ENCODE results near the gene NDUFS2.

Gene NDUFS2

GRCh38 chr1:161196111-161196510, 6.1 kb upstream of the NDUFS2 start:
- no peak for DNase-seq (ENCODE audit: low spot score)

DNA sequence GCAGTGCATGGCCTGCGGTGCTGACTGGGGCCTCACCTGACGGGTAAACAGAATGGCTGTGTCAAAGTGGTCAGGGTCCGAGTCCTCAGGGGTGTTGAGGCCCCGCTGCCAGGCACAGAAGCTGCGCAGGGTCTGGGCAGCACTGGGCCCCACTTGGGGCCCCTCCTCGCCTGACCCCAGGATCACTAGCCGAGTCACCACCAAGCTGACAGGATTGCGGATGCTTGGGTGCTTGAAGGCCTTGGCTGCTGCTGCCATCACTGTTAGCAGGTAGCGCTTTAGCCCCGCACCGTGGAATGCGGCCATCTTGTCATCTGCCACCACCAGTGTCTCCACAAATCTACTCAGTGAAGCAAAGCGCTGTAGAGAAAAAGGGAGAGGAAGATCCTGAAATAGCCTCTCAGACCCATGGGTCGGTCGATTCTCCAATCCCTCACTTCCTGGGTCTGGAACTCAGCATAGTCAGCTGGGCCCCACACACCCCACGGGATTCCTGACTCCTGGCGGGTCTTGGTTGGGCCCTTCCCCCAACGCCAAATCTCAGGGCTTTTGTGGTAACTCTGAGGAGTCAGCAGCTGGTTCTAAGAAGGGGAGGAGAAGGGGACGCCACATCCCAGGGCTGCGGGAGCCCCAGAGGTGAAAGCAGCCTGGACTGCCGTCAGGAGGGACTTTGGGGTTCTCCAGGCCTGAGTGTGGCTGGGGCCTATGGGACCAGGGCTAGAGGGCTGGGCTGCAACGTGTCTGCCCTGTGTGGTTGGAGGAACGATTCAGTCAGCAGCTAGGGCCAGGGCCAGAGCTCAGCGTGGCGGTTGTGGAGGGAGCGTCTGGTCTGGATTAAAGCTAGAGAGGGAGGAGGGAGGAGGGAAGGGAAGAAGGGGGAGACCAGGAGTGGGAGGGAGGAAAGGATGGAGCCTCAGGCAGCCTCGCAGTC, 5.4 kb upstream of the NDUFS2 start:
- DNase-seq (ENCODE audit: low spot score): no peak

- no peak for DNase-seq (ENCODE audit: low spot score)
These were observed 4.5 kb upstream of the NDUFS2 start for GRCh38 chr1:161197560-161198193.

GRCh38 chr1:161198194-161198896, 3.8 kb upstream of the NDUFS2 start:
- DNase-seq (ENCODE audit: low spot score): no peak

DNA sequence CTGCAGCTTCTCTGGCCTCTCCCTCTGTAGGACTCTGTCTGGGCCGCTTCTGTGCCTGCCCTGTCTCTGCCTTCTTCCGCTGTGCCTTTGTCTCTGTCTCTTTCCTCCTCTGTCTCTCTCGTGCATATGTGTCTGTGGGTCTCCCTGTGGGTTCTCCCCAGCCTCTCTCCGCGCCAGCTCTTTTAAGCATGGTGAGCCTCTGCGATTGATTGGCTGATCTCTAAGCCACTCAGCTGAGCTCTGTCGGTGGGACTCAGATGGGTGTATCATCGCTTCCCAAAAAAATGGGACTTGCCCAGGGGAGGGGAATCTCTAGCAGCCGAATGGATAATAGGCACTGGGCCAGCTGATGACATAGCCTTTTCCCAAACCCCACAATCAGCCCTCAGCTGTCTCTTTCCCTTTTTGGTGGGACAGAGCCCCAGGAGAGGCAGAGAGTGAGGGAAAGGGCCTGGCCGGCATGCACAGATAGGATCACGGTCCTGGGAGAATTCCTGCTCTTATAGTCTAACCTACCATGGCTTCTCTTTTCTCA, 3.2 kb upstream of the NDUFS2 start, which contains the start of gene ADAMTS4:
Gene ADAMTS4 (minus strand): TSS at position 158 of the 535 bp plus-strand sequence. CDS start 427 bp downstream, outside the sequence.
- no peak for DNase-seq (ENCODE audit: low spot score)

- DNase-seq (ENCODE audit: low spot score): no peak
These were observed 2.5 kb upstream of the NDUFS2 start for GRCh38 chr1:161199506-161200139.

DNA sequence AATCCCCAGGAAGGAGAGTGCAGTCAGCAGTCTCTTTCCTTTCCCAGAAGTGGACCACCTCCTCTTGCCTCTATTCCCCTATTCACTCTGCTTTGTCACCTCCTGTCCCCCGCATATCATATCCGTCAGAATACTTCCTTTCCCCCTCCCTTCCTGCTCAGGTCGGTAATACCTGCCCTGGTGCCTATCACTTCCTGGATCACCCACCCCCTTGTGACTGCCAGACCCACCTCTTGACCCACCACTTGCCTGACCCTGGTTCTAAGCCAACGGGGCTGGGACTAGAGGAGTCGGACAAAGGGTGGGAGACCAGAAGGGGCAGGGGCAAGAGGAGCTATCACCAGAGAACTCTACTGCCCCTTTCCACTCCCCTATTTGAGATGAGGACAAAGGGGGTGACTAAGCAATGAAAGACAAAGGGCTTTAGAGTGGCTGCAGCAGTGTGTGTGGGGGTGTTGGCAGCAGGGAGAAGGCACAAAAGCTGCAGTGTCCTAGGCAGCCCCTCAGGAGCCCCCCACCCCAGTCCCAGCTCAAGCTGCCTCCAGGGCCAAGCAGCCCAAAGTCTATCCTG, 1.7 kb upstream of the NDUFS2 start:
- DNase-seq (ENCODE audit: low spot score): no peak

GRCh38 chr1:161200992-161201835, 953 bp upstream of the NDUFS2 start:
- DNase-seq (ENCODE audit: low spot score): no peak

DNA sequence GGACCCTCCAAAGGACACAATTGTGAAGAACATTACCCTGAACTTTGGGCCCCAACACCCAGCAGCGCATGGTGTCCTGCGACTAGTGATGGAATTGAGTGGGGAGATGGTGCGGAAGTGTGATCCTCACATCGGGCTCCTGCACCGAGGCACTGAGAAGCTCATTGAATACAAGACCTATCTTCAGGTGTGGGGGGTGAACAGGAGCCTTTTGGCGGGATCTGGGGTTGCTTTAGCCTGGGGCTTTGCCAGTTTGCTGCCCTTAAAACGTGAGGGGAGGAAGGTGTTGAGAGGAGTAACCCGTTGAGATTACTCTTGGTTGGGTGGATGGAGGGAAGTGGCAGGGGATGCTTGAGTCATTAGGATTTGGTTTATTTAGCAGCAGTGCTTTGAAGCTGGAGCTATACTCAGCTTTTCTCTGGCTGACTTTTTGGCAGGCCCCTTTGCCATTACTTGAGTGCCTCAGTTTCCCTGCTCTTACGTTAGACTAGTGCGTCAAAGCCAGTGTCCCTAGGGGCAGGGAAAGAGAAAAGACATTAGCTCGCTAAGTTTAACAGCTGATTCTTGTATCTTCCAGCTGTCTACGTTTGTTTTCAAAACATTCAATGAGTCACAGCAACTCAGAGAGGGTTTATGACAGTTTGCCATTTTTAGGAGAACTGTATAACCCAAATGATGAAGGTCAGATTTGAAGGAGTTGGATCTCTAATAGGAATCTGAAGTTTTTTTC, 4.4 kb downstream of the NDUFS2 start:
- DNase-seq (ENCODE audit: low spot score): no peak

GRCh38 chr1:161207173-161207572, 5.0 kb downstream of the NDUFS2 start:
- no peak for DNase-seq (ENCODE audit: low spot score)

DNA sequence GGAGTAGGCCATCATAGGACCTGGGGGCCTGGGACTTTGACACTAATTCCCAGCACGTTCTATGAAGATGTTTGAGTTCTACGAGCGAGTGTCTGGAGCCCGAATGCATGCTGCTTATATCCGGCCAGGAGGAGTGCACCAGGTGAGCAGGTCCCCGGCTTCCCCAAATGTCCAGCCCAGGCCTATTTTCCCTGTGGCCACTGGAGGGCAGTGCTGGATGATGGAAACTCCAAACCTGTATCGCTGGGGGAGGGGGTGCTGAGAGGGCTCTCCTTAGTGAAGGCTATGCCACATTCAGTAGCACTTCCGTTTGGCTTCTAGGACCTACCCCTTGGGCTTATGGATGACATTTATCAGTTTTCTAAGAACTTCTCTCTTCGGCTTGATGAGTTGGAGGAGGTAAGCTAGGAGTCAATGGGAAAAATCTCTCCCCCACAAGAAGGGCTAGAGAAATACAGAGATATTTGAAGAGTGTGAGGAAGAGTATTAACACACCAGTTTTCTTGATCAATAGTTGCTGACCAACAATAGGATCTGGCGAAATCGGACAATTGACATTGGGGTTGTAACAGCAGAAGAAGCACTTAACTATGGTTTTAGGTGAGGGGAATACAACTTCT, 7.7 kb downstream of the NDUFS2 start:
- peak; percentile 70 for DNase-seq (ENCODE audit: low spot score)

- DNase-seq (ENCODE audit: low spot score): no peak
These were observed 12.2 kb downstream of the NDUFS2 start for GRCh38 chr1:161214369-161214768.

- DNase-seq (ENCODE audit: low spot score): no peak
These were observed 12.9 kb downstream of the NDUFS2 start, which contains the start of gene FCER1G for GRCh38 chr1:161215076-161215475. Gene FCER1G (plus strand): TSS chr1:161215295. CDS start chr1:161215322, 27 bp downstream.

DNA sequence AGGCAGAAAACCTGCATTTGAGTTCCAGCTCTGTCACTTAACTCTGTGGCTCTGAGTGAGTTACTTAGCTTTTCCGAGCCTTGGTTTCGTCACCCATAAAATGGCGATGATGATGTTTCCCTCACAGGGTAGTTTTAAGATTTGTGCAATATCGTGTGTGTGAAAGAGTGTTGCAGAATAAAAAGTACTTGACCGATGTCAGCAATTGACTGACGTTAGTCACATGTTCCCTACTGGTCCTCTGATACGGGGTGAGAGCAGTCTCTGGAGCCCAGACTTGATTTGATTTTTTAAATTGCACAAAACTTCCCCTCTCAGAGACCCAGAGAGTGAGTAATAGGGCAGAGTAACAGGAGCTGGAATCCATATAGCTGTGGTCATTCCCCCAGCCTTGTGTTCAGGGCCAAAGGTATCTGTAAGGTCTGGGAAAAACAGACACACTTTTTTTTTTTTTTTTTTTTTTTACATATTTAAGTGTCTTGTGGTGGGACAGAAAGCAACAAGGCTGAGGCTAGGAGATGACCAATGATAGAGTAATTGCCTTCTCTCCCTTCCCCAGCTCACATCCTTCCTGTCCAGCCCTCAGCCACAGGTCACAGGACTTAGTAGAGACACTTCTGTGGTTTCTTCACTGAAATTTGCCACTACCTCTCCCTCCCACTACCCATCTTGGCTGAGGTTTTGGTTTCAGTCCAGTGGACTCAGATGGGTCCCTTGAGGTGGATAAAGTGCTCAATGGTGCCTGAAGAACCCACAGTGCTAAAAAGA, 15.0 kb downstream of the NDUFS2 start:
- no peak for DNase-seq (ENCODE audit: low spot score)

DNA sequence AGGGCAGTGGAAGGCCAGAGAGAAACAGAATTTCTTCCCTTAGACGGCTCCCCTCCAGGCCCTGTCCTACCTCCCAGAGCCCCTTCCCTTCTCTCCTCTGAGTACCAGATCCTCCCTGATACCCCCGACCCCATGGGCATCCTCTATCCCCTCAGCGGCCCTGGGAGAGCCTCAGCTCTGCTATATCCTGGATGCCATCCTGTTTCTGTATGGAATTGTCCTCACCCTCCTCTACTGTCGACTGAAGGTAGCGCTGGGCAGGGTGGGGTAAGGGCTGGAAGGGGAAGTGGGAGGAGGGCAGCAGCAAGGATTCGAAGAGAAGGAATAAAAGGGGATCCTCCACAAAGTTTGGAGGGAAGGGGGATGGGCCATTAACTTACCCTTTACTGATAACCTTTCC, 15.7 kb downstream of the NDUFS2 start:
- no peak for DNase-seq (ENCODE audit: low spot score)

GRCh38 chr1:161218301-161219077, 16.3 kb downstream of the NDUFS2 start:
- DNase-seq (ENCODE audit: low spot score): no peak

GRCh38 chr1:161219078-161219892, 17.1 kb downstream of the NDUFS2 start:
- DNase-seq (ENCODE audit: low spot score): no peak

Measured in SW480 (cell line).